K562 (cell line): ENCODE data around the gene FBXW10B. TPM values are rescaled to one million over a fixed set of nuclear protein-coding genes. Genes with fewer than 3 reads are reported as not detected.

Experiments
- ATAC-seq: fragments of 200-7000 bp; cut with Tn5 transposase; 3 replicates; pipeline ENCODE4 v1.9.1; 2020; ENCODE audit warnings: moderate library complexity
- BruUV-seq: library from RNA; stranded (reverse); fragments of 400-500 nt; replicated peaks from 2 replicates; lab custom pipeline; 2021; lab: Mats Ljungman, UMichigan
- CTCF ChIA-PET: fragments of 300-600 bp; formaldehyde crosslinking; extraction: SDS; loops from one replicate; lab custom pipeline; 2021; ENCODE audit warnings: low intra/inter-chr PET ratio; lab: Yijun Ruan, JAX
- POLR2A ChIA-PET: fragments of 300-600, 350-650 bp; sonication (Branson Sonifier 250); formaldehyde crosslinking; extraction: SDS; loops from one replicate; lab custom pipeline; 2021; ENCODE audit warnings: antibody characterized with exemption, inconsistent platforms; lab: Yijun Ruan, JAX
- DNase-seq, 4 experiments: peaks; one replicate each; pipeline versions ENCODE4 v3.0.0 to v3.0.0-alpha.2; 2011 to 2018; ENCODE audit warnings: low spot score in 3 of 4, mixed read lengths in 3 of 4; ENCODE audit errors: extremely low read depth in 1 of 4
- FAIRE-seq: peaks from 2 replicates; lab custom pipeline; 2011; peaks lifted over from hg19 to GRCh38; lab: Jason Lieb, UNC
- H2AFZ ChIP-seq: 2 replicates; pipeline ENCODE4 v1.6.0; 2011; ENCODE audit warnings: low read depth, low read length, control low read depth, inconsistent platforms
- H3K27ac ChIP-seq: fragments of 200-600 bp; 3 replicates; pipeline ENCODE4 v1.8.0; 2011; ENCODE audit warnings: low read depth, mild to moderate bottlenecking, control low read depth, inconsistent platforms, low read length, moderate library complexity, mixed read lengths; ENCODE audit errors: extremely low read depth
- H3K27me3 ChIP-seq, 2 experiments: fragments of 300-600 bp in 1 of 2; 2 replicates in 1 of 2; 3 replicates in 1 of 2; pipeline versions ENCODE4 v1.6.0 to v1.8.0; 2011; ENCODE audit warnings: inconsistent platforms in 2 of 2, low read length in 2 of 2, mild to moderate bottlenecking in 1 of 2, mixed read lengths in 1 of 2, moderate library complexity in 1 of 2; ENCODE audit not compliant: control insufficient read depth in 2 of 2, insufficient read depth in 2 of 2
- H3K36me3 ChIP-seq: fragments of 300-600 bp; 3 replicates; pipeline ENCODE4 v1.8.0; 2011; ENCODE audit warnings: mild to moderate bottlenecking, low read length, inconsistent platforms; ENCODE audit not compliant: control insufficient read depth, insufficient read depth
- H3K4me1 ChIP-seq, 2 experiments: fragments of 200-600 bp in 1 of 2; replicated peaks in 1 of 2; 2 replicates in 1 of 2; 3 replicates in 1 of 2; pipeline versions ENCODE4 v1.5.1 to v1.8.0; 2011; ENCODE audit warnings: inconsistent platforms in 2 of 2, low read length in 2 of 2, mild to moderate bottlenecking in 1 of 2, mixed read lengths in 1 of 2, moderate library complexity in 1 of 2; ENCODE audit not compliant: control insufficient read depth in 2 of 2, insufficient read depth in 2 of 2
- H3K4me2 ChIP-seq: 2 replicates; pipeline ENCODE4 v1.6.1; 2011; ENCODE audit warnings: low read length, control low read depth, inconsistent platforms, mixed read lengths; ENCODE audit not compliant: insufficient read depth
- H3K4me3 ChIP-seq: fragments of 200-600 bp; sonication (generic), shearing (Covaris generic); 2 replicates; pipeline ENCODE4 v1.5.1; 2016; ENCODE audit warnings: control low read depth, inconsistent platforms
- H3K79me2 ChIP-seq: fragments of 200-600 bp; 3 replicates; pipeline ENCODE4 v1.8.0; 2011; ENCODE audit warnings: low read length, inconsistent platforms; ENCODE audit not compliant: control insufficient read depth, insufficient read depth
- H3K9ac ChIP-seq, 2 experiments: 2 replicates each; pipeline versions ENCODE4 v1.6.0 to v1.6.1; 2011; ENCODE audit warnings: low read depth in 2 of 2, low read length in 2 of 2, control low read depth in 1 of 2, inconsistent platforms in 1 of 2, mild to moderate bottlenecking in 1 of 2, mixed read lengths in 1 of 2; ENCODE audit not compliant: insufficient read depth in 1 of 2
- H3K9me1 ChIP-seq: one replicate; pipeline ENCODE4 v1.6.0; 2011; ENCODE audit warnings: inconsistent platforms, mild to moderate bottlenecking, low read length, moderate library complexity; ENCODE audit not compliant: control insufficient read depth, insufficient read depth
- H3K9me3 ChIP-seq: replicated peaks from 2 replicates; pipeline ENCODE4 v1.5.1; 2011; ENCODE audit warnings: low read depth, low read length, inconsistent platforms; ENCODE audit not compliant: control insufficient read depth, insufficient read depth
- H4K20me1 ChIP-seq: replicated peaks from 2 replicates; pipeline ENCODE4 v1.6.1; 2011; ENCODE audit warnings: low read length, inconsistent platforms, mixed read lengths; ENCODE audit not compliant: control insufficient read depth, insufficient read depth
- AFF1 ChIP-seq, 2 experiments: fragments of 450-650 bp; IDR thresholded peaks; 2 replicates each; pipeline ENCODE4 v1.6.1; 2018; ENCODE audit warnings: mild to moderate bottlenecking in 2 of 2, low read depth in 1 of 2; ENCODE audit not compliant: partially characterized antibody in 2 of 2
- CBX1 ChIP-seq: sonication (generic); IDR thresholded peaks from 2 replicates; pipeline ENCODE4 v1.6.1; 2016; ENCODE audit warnings: antibody characterized with exemption, low read depth, mild to moderate bottlenecking
- CREM ChIP-seq: IDR thresholded peaks from 2 replicates; pipeline ENCODE4 v1.6.1; 2014; ENCODE audit warnings: antibody characterized with exemption, low read depth
- E2F3 ChIP-seq: fragments of 250-450 bp; sonication (Bioruptor Pico); IDR thresholded peaks from 2 replicates; pipeline ENCODE4 v1.4.0; 2020; ENCODE audit warnings: mild to moderate bottlenecking
- ETS1 ChIP-seq: conservative IDR thresholded peaks from 2 replicates; pipeline ENCODE4 v1.6.1; 2011; ENCODE audit warnings: low read depth, mild to moderate bottlenecking, low read length; ENCODE audit not compliant: control insufficient read depth
- HMGXB4 ChIP-seq: sonication (generic); formaldehyde crosslinking; IDR thresholded peaks from 2 replicates; pipeline ENCODE4 v1.8.1; 2023; ENCODE audit warnings: mild to moderate bottlenecking, missing genetic modification reagents
- HNRNPUL1 ChIP-seq: fragments of 200-400 bp; formaldehyde crosslinking; IDR thresholded peaks from 2 replicates; pipeline ENCODE4 v1.6.1; 2017; ENCODE audit warnings: low read length
- RBFOX2 ChIP-seq: fragments of 200-400 bp; formaldehyde crosslinking; IDR thresholded peaks from 2 replicates; pipeline ENCODE4 v1.6.1; 2017; ENCODE audit warnings: low read depth, mild to moderate bottlenecking, low read length, moderate library complexity
- USF1 ChIP-seq: sonication (generic); formaldehyde crosslinking; IDR thresholded peaks from 2 replicates; pipeline ENCODE4 v1.9.0; 2022; ENCODE audit warnings: mild to moderate bottlenecking, missing genetic modification reagents
- ZBTB8A ChIP-seq: fragments of 450-650 bp; IDR thresholded peaks from 2 replicates; pipeline ENCODE4 v1.6.1; 2018; ENCODE audit warnings: mild to moderate bottlenecking, moderate library complexity; ENCODE audit not compliant: partially characterized antibody
- ZHX1 ChIP-seq: fragments of 150-350 bp; conservative IDR thresholded peaks from 2 replicates; pipeline ENCODE4 v1.6.1; 2014; ENCODE audit warnings: low read length
- ZNF143 ChIP-seq: sonication (generic); formaldehyde crosslinking; IDR thresholded peaks from 2 replicates; pipeline ENCODE4 v1.9.0; 2022; ENCODE audit warnings: mild to moderate bottlenecking, missing genetic modification reagents
- WGBS: fragments of 100-300 bp; shearing (Covaris generic); methylation state at CpG from one replicate; pipeline ENCODE4 v1.1.6; 2016; ENCODE audit warnings: low coverage, mixed read lengths; ENCODE audit not compliant: insufficient coverage; ENCODE audit errors: missing lambda C conversion rate; 5-methylcytosine and 5-hydroxymethylcytosine counted together
- in situ Hi-C: fragments of 300-500 bp; cut with MboI; formaldehyde crosslinking; loops from 4 replicates; pipeline ENCODE4 v1.15.0; 2018; ENCODE audit warnings: inconsistent platforms, mixed read lengths
- intact Hi-C: fragments of 100-400 bp; cut with micrococcal nuclease; formaldehyde crosslinking; loops from 2 replicates; pipeline ENCODE4 v1.14.2; 2022
- polyA plus RNA-seq, 8 experiments: library from polyadenylated mRNA; depleted of rRNA in 4 of 8; stranded (reverse) in 5 of 8; unstranded in 3 of 8; fragments of >200 nt; fragmentation: Nextera tagmentation in 2 of 8; fragmentation: Illumina TruSeq in 1 of 8; extraction: Ambion mirVana in 2 of 8; extraction: Trizol in 1 of 8; gene quantifications; 2 replicates each; pipeline versions ENCODE4 v1.2.1 to v1.2.3, GENCODE V29; 2011 to 2014; ENCODE audit warnings: inconsistent platforms in 1 of 8, missing spikeins in 1 of 8
- total RNA-seq, 7 experiments: library from RNA; depleted of rRNA in 6 of 7; stranded (reverse); fragments of >200 nt in 6 of 7; fragmentation: Illumina TruSeq in 2 of 7; extraction: Trizol in 2 of 7; gene quantifications; 2 replicates each; pipeline versions ENCODE4 v1.2.1 to v1.2.3, GENCODE V29; 2011 to 2021; ENCODE audit warnings: low replicate concordance in 1 of 7

FBXW10B gene
- total and polyA plus RNA-seq, 9 of the 15 experiments (the other 6 are each of a cell fraction or from before 2014, with no cell fraction given): 0.11 to 0.33 (median 0.16) TPM; not detected in 5

GRCh38 chr17:15659236-15659635 is 39.7 kb upstream of the FBXW10B start:
- H3K4me3 ChIP-seq: no peak overlapping the region
- no peaks in the 10 kb centered on the region for H3K4me1 ChIP-seq
- BruUV-seq: no TSS peak
- no peak for DNase-seq
- no peak overlapping the region for H2AFZ ChIP-seq
- H3K9ac ChIP-seq: no peak overlapping the region
- H3K4me2 ChIP-seq: no peak overlapping the region
- no peaks in the 10 kb centered on the region for H3K9me1 ChIP-seq
- no peak for FAIRE-seq
- no peak for ATAC-seq
- intact Hi-C loops (no loop called here), in situ Hi-C loops (no loop called here)
- no peak overlapping the region for H3K27ac ChIP-seq
- H3K9me3 ChIP-seq: no peaks in the 10 kb centered on the region
- no peaks in the 10 kb centered on the region for H3K27me3 ChIP-seq
- ChIA-PET POLR2A (no interaction called here), CTCF (no interaction called here)
- peaks cover 8% of the 10 kb centered on the region; the same call in 1 of the 3 replicates for H3K36me3 ChIP-seq
- H4K20me1 ChIP-seq: no peaks in the 10 kb centered on the region
- 92% methylated on average over 6 of the region's 6 CpGs for WGBS
- H3K79me2 ChIP-seq: no peaks in the 10 kb centered on the region
- TF ChIP-seq HNRNPUL1 (no peak), E2F3 (CRISPR knock-in tag) (no peak), ZNF143 (CRISPR knock-in tag) (no peak), USF1 (CRISPR knock-in tag) (no peak), RBFOX2 (no peak), ZHX1 (no peak), HMGXB4 (no peak), ZBTB8A (no peak), CREM (no peak), CBX1 (no peak), AFF1 (IDR thresholded peaks at IDR 0.05; ENCODE audit: low read depth in 1 of 2, partially characterized antibody in 2 of 2) (no peak), ETS1 (no peak)
